HepG2 (cell line): ENCODE measurements around the gene ABHD2. TPM values are rescaled to one million over a fixed set of nuclear protein-coding genes. Genes with fewer than 3 reads are reported as not detected.

ENCODE experiments used
- ATAC-seq: fragments of 200-7000 bp; cut with Tn5 transposase; 3 replicates; pipeline ENCODE4 v1.9.1; 2020; ENCODE audit warnings: mild to moderate bottlenecking, moderate library complexity
- BruUV-seq: library from RNA; stranded (reverse); fragments of 400-500 nt; replicated peaks from 2 replicates; lab custom pipeline; 2021; lab: Mats Ljungman, UMichigan
- CTCF ChIA-PET: fragments of 300-600 bp; formaldehyde crosslinking; extraction: SDS; loops from one replicate; lab custom pipeline; 2021; ENCODE audit warnings: low total read pairs, inconsistent platforms, low intra/inter-chr PET ratio; lab: Yijun Ruan, JAX
- POLR2A ChIA-PET: fragments of 350-600 bp; sonication (Branson Sonifier 250); formaldehyde crosslinking; loops from one replicate; lab custom pipeline; 2020; ENCODE audit warnings: antibody characterized with exemption, inconsistent platforms; lab: Yijun Ruan, JAX
- DNase-seq: peaks from one replicate; pipeline ENCODE4 v3.0.0-alpha.2; 2015; ENCODE audit warnings: low spot score
- FAIRE-seq: peaks from 3 replicates; lab custom pipeline; 2011; peaks lifted over from hg19 to GRCh38; lab: Jason Lieb, UNC
- H2AFZ ChIP-seq: one replicate; pipeline ENCODE4 v1.6.1; 2011; ENCODE audit warnings: low read length, inconsistent platforms
- H3K27ac ChIP-seq: fragments of 300-600 bp; 3 replicates; pipeline ENCODE4 v1.8.0; 2011; ENCODE audit warnings: mixed run types, mild to moderate bottlenecking, mixed read lengths, low read length, inconsistent platforms; ENCODE audit not compliant: insufficient read depth; ENCODE audit errors: extremely low read length
- H3K27me3 ChIP-seq, 2 experiments: fragments of 200-600 bp in 1 of 2; 2 replicates in 1 of 2; 3 replicates in 1 of 2; pipeline versions ENCODE4 v1.6.0 to v1.8.0; 2011; ENCODE audit warnings: low read length in 2 of 2, mild to moderate bottlenecking in 2 of 2, moderate library complexity in 2 of 2, inconsistent platforms in 1 of 2; ENCODE audit not compliant: insufficient read depth in 2 of 2, control insufficient read depth in 1 of 2
- H3K36me3 ChIP-seq, 2 experiments: fragments of 200-600 bp in 1 of 2; replicated peaks in 1 of 2; 2 replicates in 1 of 2; 3 replicates in 1 of 2; pipeline versions ENCODE4 v1.5.1 to v1.8.0; 2011; ENCODE audit warnings: low read length in 2 of 2, inconsistent platforms in 1 of 2; ENCODE audit not compliant: insufficient read depth in 2 of 2, control insufficient read depth in 1 of 2
- H3K4me1 ChIP-seq: 2 replicates; pipeline ENCODE4 v1.5.1; 2012; ENCODE audit warnings: low read length, inconsistent platforms; ENCODE audit not compliant: insufficient read depth
- H3K4me2 ChIP-seq: 2 replicates; pipeline ENCODE4 v1.6.0; 2011; ENCODE audit warnings: low read depth, low read length, inconsistent platforms
- H3K4me3 ChIP-seq, 3 experiments: fragments of 200-600 bp in 1 of 3; sonication (generic), shearing (Covaris generic) in 1 of 3; replicated peaks in 1 of 3; 2 replicates each; pipeline ENCODE4 v1.5.1; 2011 to 2016; ENCODE audit warnings: low read length in 3 of 3, inconsistent platforms in 2 of 3, low read depth in 2 of 3, mild to moderate bottlenecking in 2 of 3, control low read depth in 1 of 3, mixed read lengths in 1 of 3; ENCODE audit not compliant: insufficient read depth in 1 of 3
- H3K79me2 ChIP-seq: one replicate; pipeline ENCODE4 v1.6.1; 2011; ENCODE audit warnings: low read length, inconsistent platforms; ENCODE audit not compliant: insufficient read depth
- H3K9ac ChIP-seq: 2 replicates; pipeline ENCODE4 v1.6.0; 2011; ENCODE audit warnings: mild to moderate bottlenecking, low read depth, low read length, inconsistent platforms; ENCODE audit not compliant: insufficient read depth
- H3K9me3 ChIP-seq: 2 replicates; pipeline ENCODE4 v1.5.1; 2012; ENCODE audit warnings: mild to moderate bottlenecking, low read length
- H4K20me1 ChIP-seq: 2 replicates; pipeline ENCODE4 v1.6.0; 2011; ENCODE audit warnings: inconsistent platforms, mild to moderate bottlenecking, low read length, moderate library complexity; ENCODE audit not compliant: insufficient read depth
- BATF2 ChIP-seq: sonication (generic); formaldehyde crosslinking; IDR thresholded peaks from 2 replicates; pipeline ENCODE4 v1.8.0; 2022; ENCODE audit warnings: mild to moderate bottlenecking, missing genetic modification reagents, moderate library complexity
- CHD4 ChIP-seq: fragments of 200-600 bp; sonication (generic); IDR thresholded peaks from 2 replicates; pipeline ENCODE4 v1.7.0; 2017; ENCODE audit warnings: mild to moderate bottlenecking, low read length, borderline replicate concordance
- E2F2 ChIP-seq: sonication (generic); formaldehyde crosslinking; IDR thresholded peaks from 2 replicates; pipeline ENCODE4 v1.4.0; 2020; ENCODE audit warnings: missing genetic modification reagents, borderline replicate concordance
- HNF1B ChIP-seq: sonication (generic); formaldehyde crosslinking; IDR thresholded peaks from 2 replicates; pipeline ENCODE4 v1.5.1; 2020; ENCODE audit warnings: mild to moderate bottlenecking, moderate library complexity, missing genetic modification reagents
- HNF4A ChIP-seq: sonication (generic); formaldehyde crosslinking; IDR thresholded peaks from 2 replicates; pipeline ENCODE4 v1.4.0; 2020; ENCODE audit warnings: missing genetic modification reagents
- MED8 ChIP-seq: sonication (generic); formaldehyde crosslinking; IDR thresholded peaks from 2 replicates; pipeline ENCODE4 v1.8.1; 2023; ENCODE audit warnings: mild to moderate bottlenecking, missing genetic modification reagents; ENCODE audit not compliant: insufficient replicate concordance
- MEIS2 ChIP-seq: sonication (generic); formaldehyde crosslinking; IDR thresholded peaks from 2 replicates; pipeline ENCODE4 v1.9.0; 2021; ENCODE audit warnings: mild to moderate bottlenecking, missing genetic modification reagents
- MIXL1 ChIP-seq: IDR thresholded peaks from 2 replicates; pipeline ENCODE4 v1.6.1; 2016
- SCMH1 ChIP-seq: sonication (generic); formaldehyde crosslinking; IDR thresholded peaks from 2 replicates; pipeline ENCODE4 v1.9.0; 2021; ENCODE audit warnings: missing genetic modification reagents, mild to moderate bottlenecking, borderline replicate concordance
- ZMAT5 ChIP-seq: sonication (generic); formaldehyde crosslinking; IDR thresholded peaks from 2 replicates; pipeline ENCODE4 v1.5.0; 2020; ENCODE audit warnings: mild to moderate bottlenecking, low read depth, missing genetic modification reagents, borderline replicate concordance
- ZNF646 ChIP-seq: sonication (generic); formaldehyde crosslinking; IDR thresholded peaks from 2 replicates; pipeline ENCODE4 v1.9.0; 2021; ENCODE audit warnings: mild to moderate bottlenecking, missing genetic modification reagents
- WGBS: methylation state at CpG from one replicate; pipeline ENCODE4 v1.1.6; 2017; ENCODE audit warnings: low lambda C conversion rate; 5-methylcytosine and 5-hydroxymethylcytosine counted together
- in situ Hi-C: cut with HindIII; loops from 2 replicates; pipeline ENCODE4 v1.10.0; 2017; ENCODE audit warnings: low pct_unique_long_range_greater_than_20kb; ENCODE audit not compliant: extremely low pct_ligation_motif_present
- intact Hi-C: fragments of 100-400 bp; cut with micrococcal nuclease; formaldehyde crosslinking; loops from one replicate; pipeline ENCODE4 v1.10.0; 2022; ENCODE audit not compliant: unreplicated experiment
- polyA plus RNA-seq, 8 experiments: library from polyadenylated mRNA; depleted of rRNA in 3 of 8; stranded (reverse) in 7 of 8; unstranded in 1 of 8; fragments of >200 nt; fragmentation: Illumina TruSeq in 4 of 8; extraction: Trizol in 4 of 8; gene quantifications; 2 replicates each; pipeline versions ENCODE4 v1.2.1 to v1.2.3, GENCODE V29; 2011 to 2016; ENCODE audit warnings: low read depth in 4 of 8, missing spikeins in 1 of 8, mixed read lengths in 1 of 8; ENCODE audit not compliant: insufficient read depth in 1 of 8
- total RNA-seq, 5 experiments: library from RNA; depleted of rRNA; stranded (reverse); fragments of >200 nt; fragmentation: Illumina TruSeq; extraction: Trizol; gene quantifications; 2 replicates each; pipeline ENCODE4 v1.2.3, GENCODE V29; 2016; ENCODE audit warnings: low read depth in 1 of 5

ABHD2 gene
- total and polyA plus RNA-seq, 2 of the 13 experiments (the other 11 are each of a cell fraction or from before 2014, with no cell fraction given): 14.8 to 22.4 TPM

GRCh38 chr15:89108835-89109234, 20.6 kb downstream of the ABHD2 start:
- Histone ChIP-seq H3K9ac (no peak overlapping the region), H3K27ac (peak overlapping the region; percentile 19), H3K9me3 (no peaks in the 10 kb centered on the region), H3K4me3 (no peak overlapping the region), H3K36me3 (peaks cover 3 to 4% of the 10 kb centered on the region in 2 experiments; a peak in 3 of 5 replicates), H4K20me1 (no peaks in the 10 kb centered on the region), H3K4me2 (no peak overlapping the region), H2AFZ (no peak overlapping the region), H3K27me3 (no peaks in the 10 kb centered on the region), H3K4me1 (peaks cover 64% of the 10 kb centered on the region), H3K79me2 (peaks cover 2% of the 10 kb centered on the region)
- ATAC-seq (no peak), FAIRE-seq (no peak), DNase-seq (no peak)
- BruUV-seq: no TSS peak
- TF ChIP-seq BATF2 (CRISPR knock-in tag): no peak
- TF ChIP-seq MED8 (CRISPR knock-in tag): no peak
- no peak for TF ChIP-seq CHD4
- TF ChIP-seq E2F2 (CRISPR knock-in tag): no peak
- no peak for TF ChIP-seq SCMH1 (CRISPR knock-in tag)
- no peak for TF ChIP-seq MIXL1
- no peak for TF ChIP-seq ZMAT5 (CRISPR knock-in tag)
- TF ChIP-seq ZNF646 (CRISPR knock-in tag): no peak
- no peak for TF ChIP-seq HNF1B (CRISPR knock-in tag)
- TF ChIP-seq HNF4A (CRISPR knock-in tag): no peak
- no peak for TF ChIP-seq MEIS2 (CRISPR knock-in tag)
- intact Hi-C loops: no loop called here
- in situ Hi-C loops: no loop called here
- ChIA-PET CTCF (no interaction called here), POLR2A (no interaction called here)
- WGBS: 92% methylated on average over 4 of the region's 4 CpGs
